HG03108 (cell line): ENCODE results near the gene DEGS1.

Experiments
- ATAC-seq: cut with Tn5 transposase; IDR thresholded peaks from one replicate; pipeline ENCODE4 v1.9.1; 2021; ENCODE audit warnings: moderate library complexity; ENCODE audit not compliant: unreplicated experiment

DEGS1 gene

DNA sequence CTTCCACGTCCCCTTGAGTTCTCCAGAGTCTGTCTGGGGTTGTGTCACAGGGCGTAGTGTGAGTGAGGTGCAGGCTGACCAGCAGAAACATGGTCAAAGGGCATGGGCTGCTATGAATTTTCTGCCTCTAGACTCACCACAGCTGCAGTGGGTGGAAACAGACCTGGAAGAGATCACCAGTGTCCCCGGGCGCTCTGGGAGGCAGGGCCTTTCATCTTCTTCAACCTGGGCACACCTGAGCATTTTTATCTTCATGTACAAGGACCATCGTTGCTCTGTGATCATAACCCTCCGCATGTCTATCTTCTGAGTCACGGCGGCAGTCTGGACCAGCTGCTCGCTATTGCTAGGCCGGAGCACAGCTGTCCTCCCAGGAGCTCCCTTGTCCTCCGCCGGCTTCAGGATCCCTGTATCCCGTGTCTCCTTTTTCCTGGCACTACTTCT is 29.6 kb downstream of the DEGS1 start:
- no peak for ATAC-seq

DNA sequence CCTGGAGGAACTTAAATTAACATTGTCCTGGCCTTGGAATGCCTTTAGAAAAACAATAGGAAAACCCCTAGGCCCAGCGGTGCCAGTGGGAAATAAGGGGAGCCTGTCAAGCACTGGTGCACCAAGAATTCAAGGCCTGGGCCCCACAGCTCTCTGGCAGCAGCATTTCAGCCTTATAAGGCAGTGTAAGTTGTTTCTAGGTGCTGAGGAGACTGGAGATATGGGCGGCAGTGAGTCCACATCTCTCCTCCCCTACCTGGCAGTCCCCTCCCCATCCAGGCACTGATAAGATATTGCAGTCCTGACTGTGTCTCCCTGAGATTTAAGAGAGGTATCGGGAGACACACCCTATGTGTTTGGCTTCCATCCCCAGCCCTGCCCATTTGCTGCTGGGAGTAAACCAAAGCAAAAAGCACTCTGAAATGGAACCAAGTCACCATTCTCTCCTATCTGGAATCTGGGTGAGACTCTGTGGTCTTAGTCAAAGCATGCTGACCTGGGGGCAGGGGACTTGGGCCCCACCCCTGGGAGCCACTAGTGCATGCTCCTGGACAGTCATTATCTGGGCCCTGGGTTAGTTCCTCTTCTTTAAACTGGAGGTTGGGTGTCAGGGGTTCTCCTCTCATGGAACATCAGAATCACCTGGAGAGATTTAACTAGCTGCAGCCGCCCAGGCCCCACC is 30.5 kb downstream of the DEGS1 start:
- ATAC-seq = no peak

DNA sequence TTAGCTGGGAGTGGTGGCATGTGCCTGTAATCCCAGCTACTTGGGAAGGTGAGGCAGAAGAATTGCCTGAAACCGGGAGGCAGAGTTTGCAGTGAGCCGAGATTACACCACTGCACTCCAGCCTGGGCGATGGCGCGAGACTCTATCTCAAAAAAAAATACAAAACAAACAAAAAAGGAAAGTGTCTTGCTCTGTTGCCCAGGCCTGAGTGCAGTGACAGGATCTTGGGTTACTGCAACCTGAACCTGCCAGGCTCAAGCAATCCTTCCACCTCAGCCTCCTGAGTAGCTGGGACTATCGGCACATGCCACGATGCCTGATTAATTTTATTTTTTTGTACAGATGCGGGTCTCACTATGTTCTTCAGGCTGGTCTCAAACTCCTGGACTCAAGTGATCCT is 33.3 kb downstream of the DEGS1 start:
- ATAC-seq = no peak

DNA sequence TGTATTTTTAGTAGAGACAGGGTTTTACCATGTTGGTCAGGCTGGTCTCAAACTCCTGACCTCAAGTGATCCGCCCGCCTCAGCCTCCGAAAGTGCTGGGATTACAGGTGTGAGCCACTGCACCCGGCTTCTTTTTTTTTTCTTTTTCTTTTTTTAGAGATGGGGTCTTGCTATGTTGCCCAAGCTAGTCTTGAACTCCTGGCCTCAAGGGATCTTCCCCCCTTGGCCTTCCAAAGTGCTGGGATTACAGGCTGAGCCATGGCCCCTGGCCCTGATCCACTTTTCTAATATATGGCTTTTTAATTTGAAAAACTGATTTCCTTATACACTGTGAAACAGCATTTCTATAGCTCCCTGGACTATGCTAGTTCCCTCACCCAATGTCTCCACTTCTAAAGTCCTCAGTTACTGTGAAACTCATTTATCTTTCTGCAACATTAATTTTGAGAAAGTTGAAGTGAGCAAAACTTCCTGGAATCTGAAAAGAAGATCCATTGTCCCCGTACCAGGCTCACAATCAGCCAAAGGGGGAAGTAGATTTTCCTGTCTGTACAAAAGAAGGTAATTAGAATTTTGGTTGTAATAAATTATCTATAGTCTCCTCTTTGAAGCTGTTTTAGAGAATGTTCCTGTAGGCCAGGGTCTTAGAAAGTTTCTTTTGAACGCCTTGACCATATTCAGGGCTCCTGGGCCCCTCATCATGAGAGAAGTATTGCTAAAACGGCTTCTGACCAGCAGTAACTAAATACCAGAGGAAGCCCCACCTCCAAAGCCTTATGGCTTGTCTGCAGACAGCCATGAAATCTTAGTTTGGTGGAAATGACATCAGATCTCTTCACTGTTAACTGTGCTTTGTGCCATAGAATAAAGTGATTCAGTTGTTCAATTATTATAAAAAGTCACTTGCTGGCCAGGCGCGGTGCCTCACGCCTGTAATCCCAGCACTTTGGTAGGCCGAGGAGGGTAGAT is 34.9 kb downstream of the DEGS1 start:
- ATAC-seq = no peak

DNA sequence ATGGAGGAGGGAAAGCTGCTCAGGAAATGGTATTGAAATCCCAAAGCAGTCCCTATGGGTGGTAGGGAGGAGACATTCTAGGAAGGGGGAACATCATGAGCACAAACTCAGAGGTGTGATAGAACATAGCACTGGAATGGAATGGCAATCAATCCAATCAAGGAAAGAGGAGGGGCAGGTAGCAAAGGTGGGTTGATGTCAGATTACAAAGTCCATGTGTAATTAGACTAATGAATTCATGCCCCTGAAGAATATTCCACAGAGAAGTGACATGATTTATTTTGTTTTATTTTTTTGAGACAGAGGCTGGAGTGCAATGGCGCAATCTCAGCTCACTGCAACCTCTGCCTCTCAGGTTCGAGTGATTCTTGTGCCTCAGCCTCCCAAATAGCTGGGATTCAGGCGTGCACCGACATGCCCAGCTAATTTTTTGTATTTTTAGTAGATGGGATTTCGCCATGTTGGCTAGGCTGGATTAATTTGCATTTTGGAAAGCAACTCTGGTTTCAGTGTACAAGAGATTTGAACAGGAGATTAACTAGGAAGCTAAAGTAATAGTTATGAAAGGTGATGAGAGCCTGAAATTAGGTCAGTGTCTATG is 36.1 kb downstream of the DEGS1 start:
- ATAC-seq = no peak

DNA sequence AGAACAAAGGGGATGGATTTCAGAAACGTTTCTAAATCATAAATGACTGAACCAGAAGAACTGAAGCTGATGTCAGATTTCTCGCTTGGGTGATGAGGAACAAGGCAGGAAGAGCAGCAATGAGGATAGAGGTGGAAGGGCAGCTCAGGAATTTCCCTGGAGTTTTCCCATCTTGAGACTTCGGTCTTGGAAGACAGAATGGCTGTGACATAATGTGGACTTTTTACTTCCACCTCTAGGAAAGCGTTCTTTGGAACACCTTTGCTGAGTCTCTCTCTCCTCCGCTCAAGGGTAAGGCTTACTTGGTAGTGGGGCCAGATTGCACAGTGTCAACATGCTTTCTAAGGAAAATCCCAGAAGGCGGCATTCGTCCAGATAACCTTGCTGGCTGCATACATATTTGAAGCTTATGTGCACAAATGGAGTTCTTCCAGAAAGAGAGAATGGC is 36.6 kb downstream of the DEGS1 start:
- no peak for ATAC-seq

DNA sequence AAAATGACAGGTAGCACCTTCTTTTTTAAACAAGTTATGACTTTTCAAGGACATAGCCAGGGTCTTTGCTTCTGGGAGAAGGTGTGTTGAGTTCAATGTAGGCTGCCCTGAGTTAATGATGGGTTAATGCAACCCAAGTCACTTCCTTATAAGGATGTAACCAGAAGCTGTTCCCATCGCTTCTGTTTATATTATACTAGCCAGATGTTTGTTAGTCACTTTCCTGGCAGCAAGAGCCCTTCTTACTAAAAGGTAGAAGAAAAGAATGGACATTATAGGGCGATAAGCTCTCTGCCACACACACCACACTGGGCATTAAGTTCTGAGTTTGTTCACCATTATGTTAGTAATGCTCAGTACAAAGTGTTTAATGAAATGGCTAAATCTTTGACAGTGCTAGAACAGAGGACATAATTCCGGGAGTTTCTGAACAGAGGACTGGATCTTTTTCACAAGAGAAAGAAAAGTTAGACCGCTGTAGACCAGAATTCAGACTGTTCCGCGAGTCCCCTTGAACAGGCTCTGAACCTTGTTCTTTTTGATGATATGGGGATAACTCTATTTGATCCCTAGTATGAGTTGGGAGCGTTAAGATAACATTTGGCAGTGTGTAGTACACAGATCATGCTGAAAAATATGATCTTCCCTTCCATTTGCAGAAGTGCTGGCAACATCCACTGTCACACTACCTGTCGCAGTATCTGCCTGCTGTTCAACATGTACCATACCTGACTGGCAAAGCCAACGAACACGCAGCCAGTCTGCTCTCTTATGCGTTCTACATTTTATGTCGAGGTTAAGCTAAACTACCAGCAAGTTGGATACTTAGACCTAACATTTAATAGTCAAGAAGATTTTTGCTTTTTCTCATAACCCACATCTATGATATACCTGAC is 41.0 kb downstream of the DEGS1 start:
- ATAC-seq = no peak

DNA sequence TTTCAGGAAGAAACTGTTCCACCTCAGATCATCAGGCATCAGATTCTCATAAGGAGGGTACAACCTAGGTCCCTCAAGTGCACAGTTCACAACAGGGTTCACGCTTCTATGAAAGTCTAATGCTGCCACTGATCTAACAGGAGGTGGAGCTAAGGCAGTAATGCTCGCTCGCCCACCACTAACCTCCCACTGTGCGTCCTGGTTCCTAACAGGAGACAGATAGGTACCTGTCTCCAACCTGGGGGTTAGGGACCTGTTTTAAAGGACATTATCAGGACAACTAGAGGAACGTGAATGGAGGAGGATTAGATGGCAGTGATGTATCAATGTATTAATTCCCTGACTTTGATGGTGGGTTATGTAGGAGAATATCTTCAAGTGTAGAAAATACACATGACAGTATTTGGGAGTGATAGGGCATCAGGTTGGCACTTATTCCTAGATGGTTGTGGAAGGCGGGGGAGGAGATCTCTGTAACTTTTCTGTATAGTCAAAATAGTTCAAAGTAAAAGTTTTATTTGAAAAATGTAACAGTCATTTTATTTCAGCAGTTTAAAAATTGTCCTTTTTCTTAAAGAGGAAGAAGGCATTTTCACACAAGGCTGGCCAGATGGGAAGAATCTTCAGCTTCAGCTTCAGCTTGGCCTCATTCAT is 43.9 kb downstream of the DEGS1 start:
- ATAC-seq = no peak

DNA sequence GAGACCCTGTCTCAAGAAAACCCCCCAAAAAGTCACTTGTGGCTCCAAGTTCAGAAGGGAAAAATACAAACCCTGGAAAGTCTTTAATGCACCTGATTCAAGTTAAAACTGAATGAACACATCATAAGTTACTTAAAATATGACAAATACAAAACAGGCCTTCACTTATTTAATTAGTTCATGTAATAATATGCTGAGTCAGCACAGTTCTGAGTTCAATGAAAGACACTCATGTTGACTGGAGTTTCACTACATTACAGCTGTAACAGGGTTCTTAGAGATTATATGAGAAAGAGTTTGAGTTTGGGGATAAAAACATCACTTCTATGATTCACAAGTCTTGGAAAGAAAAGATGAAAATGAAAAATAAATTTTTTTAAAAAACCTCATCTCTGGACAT is 51.0 kb downstream of the DEGS1 start:
- ATAC-seq = no peak

DNA sequence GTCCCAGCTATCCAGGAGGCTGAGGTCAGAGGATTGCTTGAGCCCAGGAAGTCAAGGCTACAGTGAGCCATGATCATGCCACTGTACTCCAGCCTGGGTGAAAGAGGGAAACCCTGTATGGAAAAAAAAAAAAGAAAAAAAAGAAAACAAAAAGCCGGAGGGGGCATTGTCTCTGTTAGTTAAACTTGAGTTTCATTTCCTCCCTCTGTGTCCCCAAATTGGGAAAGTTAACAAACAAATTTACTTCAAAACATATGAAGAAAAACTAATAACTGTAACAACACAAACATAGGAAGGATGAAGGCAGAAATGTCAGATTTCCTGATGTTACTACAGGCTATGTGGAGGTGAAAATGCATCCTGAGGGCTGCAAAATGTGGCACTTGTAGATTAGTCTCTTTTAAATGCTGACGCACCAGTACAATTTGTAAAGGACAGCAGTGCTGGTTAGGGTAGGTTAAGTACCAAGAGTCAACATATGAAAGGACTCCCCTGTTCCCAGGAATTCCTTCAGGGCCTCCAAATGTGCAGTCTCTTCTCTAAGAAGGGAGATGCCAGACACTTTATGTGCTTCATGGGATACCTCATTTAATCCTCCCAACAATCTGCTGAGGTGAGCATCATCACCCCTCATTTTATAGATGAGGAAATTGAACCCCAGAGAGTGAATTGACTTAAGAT is 52.9 kb downstream of the DEGS1 start:
- no peak for ATAC-seq

DNA sequence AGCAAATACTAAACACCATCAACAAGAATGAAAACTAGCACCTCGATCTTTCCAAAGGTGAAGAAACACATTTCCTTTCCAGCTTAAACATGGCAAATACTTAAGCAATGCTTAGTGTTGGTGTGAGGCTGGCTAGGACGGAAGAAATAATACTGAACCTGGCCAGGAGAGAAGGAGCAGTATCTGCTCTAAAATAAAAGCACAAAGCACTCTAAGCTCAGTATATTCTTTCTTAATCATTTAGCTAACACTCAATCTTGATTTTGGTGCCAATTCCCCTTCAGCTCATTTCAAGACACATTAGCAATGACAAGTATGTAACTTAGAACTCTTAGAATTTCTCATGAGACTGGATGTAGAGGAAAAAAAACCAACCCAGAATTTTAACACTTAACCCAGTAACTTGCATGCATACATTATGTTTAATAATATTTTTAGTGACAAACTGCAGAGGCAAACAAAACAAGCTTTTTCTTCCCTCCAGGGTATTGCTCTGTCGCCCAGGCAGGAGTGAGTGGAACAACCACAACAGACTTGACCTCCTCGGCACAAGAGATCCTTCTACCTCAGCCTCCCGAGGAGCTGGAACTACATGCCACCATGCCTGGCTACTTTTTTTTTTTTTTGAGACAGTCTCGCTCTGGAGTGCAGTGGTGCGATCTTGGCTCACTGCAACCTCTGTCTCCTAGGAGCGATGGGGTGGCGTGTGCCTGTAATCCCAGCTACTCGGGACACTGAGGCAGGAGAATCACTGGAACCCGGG is 54.3 kb downstream of the DEGS1 start:
- ATAC-seq = no peak

DNA sequence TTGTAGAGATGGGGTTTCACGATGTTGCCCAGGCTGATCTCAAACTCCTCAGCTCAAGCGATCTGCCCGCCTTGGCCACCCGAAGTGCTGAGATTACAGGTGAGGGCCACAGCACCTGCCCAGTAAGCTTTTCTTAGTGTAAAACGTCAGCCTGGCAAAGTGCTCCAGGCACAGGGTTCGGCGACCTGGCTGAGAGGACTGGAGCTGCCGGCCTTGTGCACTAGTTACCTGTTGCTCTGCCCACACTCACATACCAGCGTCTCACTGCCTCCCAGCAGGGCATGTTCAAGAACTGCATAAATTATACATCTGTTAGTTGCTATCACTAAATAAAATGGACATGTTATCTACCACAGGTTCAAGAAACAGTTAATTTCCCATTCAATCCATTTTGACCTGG is 55.2 kb downstream of the DEGS1 start:
- ATAC-seq = no peak

DNA sequence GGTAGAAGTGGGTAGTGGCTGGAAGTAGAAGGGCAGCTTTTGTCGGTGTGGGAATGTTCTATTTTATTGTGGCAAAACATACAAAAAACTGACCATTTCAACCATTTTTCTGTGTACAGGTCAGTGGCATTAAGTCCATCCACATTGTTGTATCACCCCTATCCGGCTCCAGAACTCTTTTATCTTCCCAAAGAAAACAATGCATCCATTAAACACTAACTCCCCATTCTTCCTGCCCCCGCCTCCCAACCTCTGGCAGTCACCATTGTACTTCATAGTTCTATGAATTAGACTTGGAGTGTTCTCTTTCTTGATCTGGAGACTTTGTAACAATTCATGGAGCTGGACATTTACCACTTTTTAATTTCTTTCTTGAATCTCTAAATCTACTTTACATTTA is 55.7 kb downstream of the DEGS1 start:
- no peak for ATAC-seq
